Spleen (tissue), 7 donors: Measurements from ENCODE around the gene BPIFA3.

ENCODE experiments used
- POLR2AphosphoS5 ChIP-seq, 3 donors: sonication (generic); formaldehyde crosslinking; IDR thresholded peaks; one replicate each; pipeline ENCODE4 v1.5.1; 2017; ENCODE audit warnings: antibody characterized with exemption in 3 of 3
- TF ChIP-seq, protein P1 (sequence below), 11 experiments: fragments of 200-600 bp in 7 of 11; fragments of 450-650 bp in 4 of 11; sonication (generic) in 4 of 11; IDR thresholded peaks in 8 of 11; conservative IDR thresholded peaks in 3 of 11; 1 replicate in 7 of 11; 2 replicates in 4 of 11; pipeline versions ENCODE4 v1.4.0 to v1.8.0; 2016 to 2021; ENCODE audit warnings: antibody characterized with exemption in 11 of 11, inconsistent platforms in 4 of 11, mild to moderate bottlenecking in 1 of 11
- donor health status: DM: no; HTN: no; CAD: no; lungs with moderate emphysema.
- donor health status: DM: no; HTN: no; CAD: no.
- donor health status: DM: no; HTN: no; CAD: no.

- TF ChIP-seq, protein P1, sequence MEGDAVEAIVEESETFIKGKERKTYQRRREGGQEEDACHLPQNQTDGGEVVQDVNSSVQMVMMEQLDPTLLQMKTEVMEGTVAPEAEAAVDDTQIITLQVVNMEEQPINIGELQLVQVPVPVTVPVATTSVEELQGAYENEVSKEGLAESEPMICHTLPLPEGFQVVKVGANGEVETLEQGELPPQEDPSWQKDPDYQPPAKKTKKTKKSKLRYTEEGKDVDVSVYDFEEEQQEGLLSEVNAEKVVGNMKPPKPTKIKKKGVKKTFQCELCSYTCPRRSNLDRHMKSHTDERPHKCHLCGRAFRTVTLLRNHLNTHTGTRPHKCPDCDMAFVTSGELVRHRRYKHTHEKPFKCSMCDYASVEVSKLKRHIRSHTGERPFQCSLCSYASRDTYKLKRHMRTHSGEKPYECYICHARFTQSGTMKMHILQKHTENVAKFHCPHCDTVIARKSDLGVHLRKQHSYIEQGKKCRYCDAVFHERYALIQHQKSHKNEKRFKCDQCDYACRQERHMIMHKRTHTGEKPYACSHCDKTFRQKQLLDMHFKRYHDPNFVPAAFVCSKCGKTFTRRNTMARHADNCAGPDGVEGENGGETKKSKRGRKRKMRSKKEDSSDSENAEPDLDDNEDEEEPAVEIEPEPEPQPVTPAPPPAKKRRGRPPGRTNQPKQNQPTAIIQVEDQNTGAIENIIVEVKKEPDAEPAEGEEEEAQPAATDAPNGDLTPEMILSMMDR (IDR thresholded peaks at IDR 0.05 in 8 of 11, conservative IDR thresholded peaks at IDR 0.05 in 3 of 11), result no peak
- no peak for TF ChIP-seq POLR2AphosphoS5 (IDR thresholded peaks at IDR 0.05)
Measured at GRCh38 chr20:33209789-33210188, 7.4 kb upstream of the BPIFA3 start.
